Activated naive CD8-positive, alpha-beta T cell treated with anti-CD3 and anti-CD28 coated beads, Interleukin-2, amount 50 U/mL, for 24 hours (primary cell): ENCODE results near the gene SLC26A9.

Source experiments
- ATAC-seq: fragments of 150-1000 bp; cut with Tn5 transposase; one replicate; pipeline ENCODE4 v1.10.0; 2021
- DNase-seq: peaks from one replicate; pipeline ENCODE4 v3.0.0; 2021
- H3K27ac Mint-ChIP-seq: one replicate; pipeline ENCODE4 v1.8.0; 2021; ENCODE audit warnings: mild to moderate bottlenecking, mixed read lengths
- H3K27me3 Mint-ChIP-seq: one replicate; pipeline ENCODE4 v1.8.0; 2021; ENCODE audit warnings: mixed read lengths
- H3K36me3 Mint-ChIP-seq: one replicate; pipeline ENCODE4 v1.8.0; 2021; ENCODE audit warnings: low read depth, mixed read lengths
- H3K4me1 Mint-ChIP-seq: one replicate; pipeline ENCODE4 v1.8.0; 2021; ENCODE audit warnings: mixed read lengths
- H3K4me3 Mint-ChIP-seq: one replicate; pipeline ENCODE4 v1.8.0; 2021; ENCODE audit warnings: mild to moderate bottlenecking, moderate library complexity, mixed read lengths
- H3K9me3 Mint-ChIP-seq: one replicate; pipeline ENCODE4 v1.8.0; 2021; ENCODE audit warnings: mixed read lengths

Gene SLC26A9

GRCh38 chr1:205945069-205945468 lies 1.8 kb upstream of the SLC26A9 start:
- no peaks in the 10 kb centered on the region for H3K36me3 Mint-ChIP-seq
- H3K27me3 Mint-ChIP-seq: peaks cover 19% of the 10 kb centered on the region
- ATAC-seq: no peak
- H3K4me1 Mint-ChIP-seq: no peaks in the 10 kb centered on the region
- H3K27ac Mint-ChIP-seq: no peak overlapping the region
- H3K9me3 Mint-ChIP-seq: no peaks in the 10 kb centered on the region
- no peak for DNase-seq
- H3K4me3 Mint-ChIP-seq: no peak overlapping the region

GRCh38 chr1:205944525-205944924 lies 1.3 kb upstream of the SLC26A9 start:
- no peak overlapping the region for H3K4me3 Mint-ChIP-seq
- H3K36me3 Mint-ChIP-seq: no peaks in the 10 kb centered on the region
- H3K4me1 Mint-ChIP-seq: no peaks in the 10 kb centered on the region
- peaks cover 24% of the 10 kb centered on the region for H3K27me3 Mint-ChIP-seq
- H3K9me3 Mint-ChIP-seq: no peaks in the 10 kb centered on the region
- no peak overlapping the region for H3K27ac Mint-ChIP-seq
- DNase-seq: no peak
- no peak for ATAC-seq

- H3K36me3 Mint-ChIP-seq: no peaks in the 10 kb centered on the region
- H3K9me3 Mint-ChIP-seq: no peaks in the 10 kb centered on the region
- peaks cover 30% of the 10 kb centered on the region for H3K27me3 Mint-ChIP-seq
- no peak for DNase-seq
- H3K27ac Mint-ChIP-seq: no peak overlapping the region
- no peaks in the 10 kb centered on the region for H3K4me1 Mint-ChIP-seq
- H3K4me3 Mint-ChIP-seq: no peak overlapping the region
- ATAC-seq: no peak
These were observed 561 bp downstream of the SLC26A9 start for GRCh38 chr1:205942631-205943159.

- Mint-ChIP-seq H3K36me3 (no peaks in the 10 kb centered on the region), H3K27ac (no peak overlapping the region), H3K9me3 (no peaks in the 10 kb centered on the region), H3K4me1 (no peaks in the 10 kb centered on the region), H3K4me3 (no peak overlapping the region), H3K27me3 (peaks cover 34% of the 10 kb centered on the region)
- ATAC-seq: no peak
- DNase-seq: no peak
These were observed 2.5 kb downstream of the SLC26A9 start for GRCh38 chr1:205940710-205941109.

GRCh38 chr1:205939690-205940330 lies 3.4 kb downstream of the SLC26A9 start:
- Mint-ChIP-seq H3K27me3 (peaks cover 34% of the 10 kb centered on the region), H3K4me3 (no peak overlapping the region), H3K4me1 (no peaks in the 10 kb centered on the region), H3K36me3 (no peaks in the 10 kb centered on the region), H3K27ac (no peak overlapping the region), H3K9me3 (no peaks in the 10 kb centered on the region)
- ATAC-seq: peak; percentile 15
- peak; percentile 11 for DNase-seq

GRCh38 chr1:205938682-205939081 lies 4.6 kb downstream of the SLC26A9 start:
- ATAC-seq (no peak), DNase-seq (no peak)
- no peak overlapping the region for H3K4me3 Mint-ChIP-seq
- no peaks in the 10 kb centered on the region for H3K9me3 Mint-ChIP-seq
- H3K36me3 Mint-ChIP-seq: no peaks in the 10 kb centered on the region
- H3K27me3 Mint-ChIP-seq: peaks cover 30% of the 10 kb centered on the region
- H3K27ac Mint-ChIP-seq: no peak overlapping the region
- H3K4me1 Mint-ChIP-seq: no peaks in the 10 kb centered on the region

GRCh38 chr1:205936846-205937586 lies 6.2 kb downstream of the SLC26A9 start:
- H3K27me3 Mint-ChIP-seq: peaks cover 34% of the 10 kb centered on the region
- H3K4me1 Mint-ChIP-seq: no peaks in the 10 kb centered on the region
- H3K36me3 Mint-ChIP-seq: no peaks in the 10 kb centered on the region
- no peak overlapping the region for H3K27ac Mint-ChIP-seq
- no peak for ATAC-seq
- no peak overlapping the region for H3K4me3 Mint-ChIP-seq
- H3K9me3 Mint-ChIP-seq: no peaks in the 10 kb centered on the region
- DNase-seq: no peak

- H3K27me3 Mint-ChIP-seq: peaks cover 28% of the 10 kb centered on the region
- no peaks in the 10 kb centered on the region for H3K9me3 Mint-ChIP-seq
- H3K36me3 Mint-ChIP-seq: no peaks in the 10 kb centered on the region
- DNase-seq (no peak), ATAC-seq (no peak)
- no peak overlapping the region for H3K27ac Mint-ChIP-seq
- H3K4me1 Mint-ChIP-seq: no peaks in the 10 kb centered on the region
- no peak overlapping the region for H3K4me3 Mint-ChIP-seq
These were observed 6.9 kb downstream of the SLC26A9 start for GRCh38 chr1:205936311-205936710.

GRCh38 chr1:205935869-205936268 lies 7.4 kb downstream of the SLC26A9 start:
- no peaks in the 10 kb centered on the region for H3K4me1 Mint-ChIP-seq
- H3K4me3 Mint-ChIP-seq: no peak overlapping the region
- DNase-seq (no peak), ATAC-seq (no peak)
- H3K27me3 Mint-ChIP-seq: peaks cover 26% of the 10 kb centered on the region
- no peak overlapping the region for H3K27ac Mint-ChIP-seq
- H3K36me3 Mint-ChIP-seq: no peaks in the 10 kb centered on the region
- no peaks in the 10 kb centered on the region for H3K9me3 Mint-ChIP-seq

- Mint-ChIP-seq H3K4me1 (no peaks in the 10 kb centered on the region), H3K9me3 (no peaks in the 10 kb centered on the region), H3K36me3 (no peaks in the 10 kb centered on the region), H3K27ac (no peak overlapping the region), H3K27me3 (peaks cover 20% of the 10 kb centered on the region), H3K4me3 (no peak overlapping the region)
- DNase-seq (no peak), ATAC-seq (no peak)
These were observed 8.5 kb downstream of the SLC26A9 start for GRCh38 chr1:205934788-205935187.

- peaks cover 17% of the 10 kb centered on the region for H3K27me3 Mint-ChIP-seq
- H3K9me3 Mint-ChIP-seq: no peaks in the 10 kb centered on the region
- ATAC-seq: no peak
- no peaks in the 10 kb centered on the region for H3K4me1 Mint-ChIP-seq
- no peak for DNase-seq
- no peaks in the 10 kb centered on the region for H3K36me3 Mint-ChIP-seq
- no peak overlapping the region for H3K27ac Mint-ChIP-seq
- no peak overlapping the region for H3K4me3 Mint-ChIP-seq
These were observed 9.3 kb downstream of the SLC26A9 start for GRCh38 chr1:205933671-205934618.

- no peak overlapping the region for H3K27ac Mint-ChIP-seq
- DNase-seq (no peak), ATAC-seq (no peak)
- H3K4me1 Mint-ChIP-seq: no peaks in the 10 kb centered on the region
- H3K36me3 Mint-ChIP-seq: no peaks in the 10 kb centered on the region
- H3K9me3 Mint-ChIP-seq: no peaks in the 10 kb centered on the region
- H3K4me3 Mint-ChIP-seq: no peak overlapping the region
- H3K27me3 Mint-ChIP-seq: peaks cover 10% of the 10 kb centered on the region
These were observed 10.5 kb downstream of the SLC26A9 start for GRCh38 chr1:205932776-205933175.

- no peaks in the 10 kb centered on the region for H3K4me1 Mint-ChIP-seq
- DNase-seq (no peak), ATAC-seq (no peak)
- H3K36me3 Mint-ChIP-seq: no peaks in the 10 kb centered on the region
- no peaks in the 10 kb centered on the region for H3K9me3 Mint-ChIP-seq
- H3K27ac Mint-ChIP-seq: no peak overlapping the region
- peaks cover 5% of the 10 kb centered on the region for H3K27me3 Mint-ChIP-seq
- H3K4me3 Mint-ChIP-seq: no peak overlapping the region
These were observed 12.4 kb downstream of the SLC26A9 start for GRCh38 chr1:205930799-205931281.

- Mint-ChIP-seq H3K27ac (no peak overlapping the region), H3K4me1 (no peaks in the 10 kb centered on the region)
These were observed 13.1 kb downstream of the SLC26A9 start for GRCh38 chr1:205930195-205930577.

More at GRCh38 chr1:205930195-205930577, 13.1 kb downstream of the SLC26A9 start:
- Mint-ChIP-seq H3K9me3 (no peaks in the 10 kb centered on the region), H3K4me3 (no peak overlapping the region), H3K36me3 (no peaks in the 10 kb centered on the region), H3K27me3 (peaks cover 5% of the 10 kb centered on the region)
- DNase-seq: no peak
- ATAC-seq: no peak
